Upper lobe of left lung (tissue), 6 donors: ENCODE measurements around the gene ROR2. TPM values are rescaled to one million over a fixed set of nuclear protein-coding genes. Genes with fewer than 3 reads are reported as not detected.
A peak's percentile ranks its signal among the peaks of the same experiment; 100 is the strongest.

ENCODE experiments used
- ATAC-seq, 2 donors: fragments of 200-7000 bp; cut with Tn5 transposase; one replicate each; pipeline ENCODE4 v1.9.1; 2022; ENCODE audit warnings: mild to moderate bottlenecking in 2 of 2, moderate library complexity in 2 of 2; ENCODE audit not compliant: low FRiP score in 2 of 2
- DNase-seq, 2 donors: peaks; one replicate each; pipeline ENCODE4 v3.0.0-alpha.2; 2019 to 2020
- H3K27ac ChIP-seq, 4 donors: fragments of 200-600 bp; sonication (generic); one replicate each; pipeline ENCODE4 v1.5.1; 2016 to 2019
- H3K27me3 ChIP-seq, 4 donors: fragments of 200-600 bp; sonication (generic); one replicate each; pipeline ENCODE4 v1.5.1; 2017 to 2019
- H3K36me3 ChIP-seq, 4 donors: fragments of 200-600 bp; sonication (generic); one replicate each; pipeline ENCODE4 v1.5.1; 2016 to 2019
- H3K4me1 ChIP-seq, 4 donors: fragments of 200-600 bp; sonication (generic); one replicate each; pipeline ENCODE4 v1.5.1; 2018 to 2019
- H3K4me3 ChIP-seq, 4 donors: fragments of 200-600 bp; sonication (generic); one replicate each; pipeline ENCODE4 v1.5.1; 2017 to 2019; ENCODE audit warnings: mild to moderate bottlenecking in 2 of 4, moderate library complexity in 1 of 4
- H3K9me3 ChIP-seq, 4 donors: fragments of 200-600 bp; sonication (generic); one replicate each; pipeline ENCODE4 v1.5.1; 2018 to 2019
- CTCF ChIP-seq, 6 experiments: fragments of 450-650 bp in 4 of 6; fragments of 200-600 bp in 2 of 6; sonication (generic) in 2 of 6; IDR thresholded peaks; one replicate each; pipeline ENCODE4 v1.5.1; 2016 to 2019; ENCODE audit warnings: antibody characterized with exemption in 6 of 6
- EP300 ChIP-seq, 4 donors: sonication (generic); formaldehyde crosslinking; IDR thresholded peaks; one replicate each; pipeline ENCODE4 v1.5.1; 2017; ENCODE audit warnings: antibody characterized with exemption in 4 of 4, control low read depth in 2 of 4
- POLR2A ChIP-seq, 4 donors: fragments of 450-650 bp; IDR thresholded peaks; one replicate each; pipeline ENCODE4 v1.5.1; 2016 to 2017; ENCODE audit warnings: antibody characterized with exemption in 4 of 4, mild to moderate bottlenecking in 2 of 4
- POLR2AphosphoS5 ChIP-seq, 2 donors: sonication (generic); formaldehyde crosslinking; IDR thresholded peaks; one replicate each; pipeline ENCODE4 v1.5.1; 2017; ENCODE audit warnings: antibody characterized with exemption in 2 of 2
- WGBS, 2 donors: methylation state at CpG; one replicate each; pipeline ENCODE4 v1.1.5; 2017 to 2018; 5-methylcytosine and 5-hydroxymethylcytosine counted together
- total RNA-seq, 6 donors: library from RNA; depleted of rRNA in 4 of 6; stranded (reverse); fragments of >200 nt in 4 of 6; gene quantifications; one replicate each; pipeline versions ENCODE4 v1.1.0 to v1.2.1, GENCODE V29; 2016 to 2021
- donor health status: DM: no; HTN: no; CAD: no; lungs with moderate emphysema.
- donor health status: DM: no; HTN: yes; CAD: no; lungs with severe emphysema.

The ROR2 gene
- total RNA-seq, 6 donors from 2014 or later, result 2.7 to 8.1 (median 3.4) TPM

GRCh38 chr9:91773156-91773555 is 176.9 kb downstream of the ROR2 start:
- DNase-seq (no peak), ATAC-seq (no peak)
- Histone ChIP-seq H3K27me3 (peaks cover 0 to 2% (median 0%) of the 10 kb centered on the region in 4 donors), H3K36me3 (no peaks in the 10 kb centered on the region), H3K9me3 (no peaks in the 10 kb centered on the region), H3K4me1 (peaks cover 3 to 12% (median 7%) of the 10 kb centered on the region in 4 donors), H3K4me3 (no peak overlapping the region), H3K27ac (no peak overlapping the region)
- TF ChIP-seq EP300 (IDR thresholded peaks at IDR 0.05) (no peak), POLR2AphosphoS5 (IDR thresholded peaks at IDR 0.05) (no peak), CTCF (IDR thresholded peaks at IDR 0.05) (no peak), POLR2A (IDR thresholded peaks at IDR 0.05) (no peak)
- WGBS, 2 donors, result 66 to 69% methylated on average over 14 of the region's 14 CpGs

- no peak for TF ChIP-seq CTCF (IDR thresholded peaks at IDR 0.05)
- no peak for TF ChIP-seq POLR2AphosphoS5 (IDR thresholded peaks at IDR 0.05)
- TF ChIP-seq POLR2A (IDR thresholded peaks at IDR 0.05), result no peak
- TF ChIP-seq EP300 (IDR thresholded peaks at IDR 0.05), result no peak
- Histone ChIP-seq H3K9me3 (no peaks in the 10 kb centered on the region), H3K36me3 (no peaks in the 10 kb centered on the region), H3K27me3 (peaks cover 0 to 2% (median 0%) of the 10 kb centered on the region in 4 donors), H3K4me3 (no peak overlapping the region), H3K4me1 (peaks cover 3 to 8% (median 6%) of the 10 kb centered on the region in 4 donors), H3K27ac (no peak overlapping the region)
- no peak for ATAC-seq
- no peak for DNase-seq
- 72 to 84% methylated on average over 4 of the region's 4 CpGs for whole genome bisulfite sequencing, 2 donors
These were observed 178.2 kb downstream of the ROR2 start for GRCh38 chr9:91771864-91772263.

GRCh38 chr9:91771027-91771426 is 179.0 kb downstream of the ROR2 start:
- no peaks in the 10 kb centered on the region for H3K36me3 ChIP-seq
- H3K27me3 ChIP-seq, result peaks cover 0 to 2% (median 0%) of the 10 kb centered on the region in 4 donors
- DNase-seq (peak in 1 of 2 donors; percentile 50), ATAC-seq (peak in 1 of 2 donors; percentile 90)
- H3K9me3 ChIP-seq, result no peaks in the 10 kb centered on the region
- H3K4me1 ChIP-seq, result peaks cover 3 to 8% (median 6%) of the 10 kb centered on the region in 4 donors
- no peak overlapping the region for H3K4me3 ChIP-seq
- 47 to 52% methylated on average over 7 to 8 of the region's 8 CpGs for WGBS, 2 donors
- no peak overlapping the region for H3K27ac ChIP-seq
- no peak for TF ChIP-seq CTCF (IDR thresholded peaks at IDR 0.05)
- TF ChIP-seq POLR2A (IDR thresholded peaks at IDR 0.05), result no peak
- peak in 1 of 2 donors; percentile 14 for TF ChIP-seq POLR2AphosphoS5 (IDR thresholded peaks at IDR 0.05)

GRCh38 chr9:91770229-91770628 is 179.8 kb downstream of the ROR2 start:
- peak in 1 of 2 donors; percentile 52 for DNase-seq
- peaks cover 0 to 6% (median 2%) of the 10 kb centered on the region in 4 donors for H3K4me1 ChIP-seq
- H3K4me3 ChIP-seq, result no peak overlapping the region
- ATAC-seq, result no peak
- H3K27ac ChIP-seq, result no peak overlapping the region
- H3K9me3 ChIP-seq, result no peaks in the 10 kb centered on the region
- TF ChIP-seq POLR2AphosphoS5 (IDR thresholded peaks at IDR 0.05) (no peak), EP300 (IDR thresholded peaks at IDR 0.05) (no peak), POLR2A (IDR thresholded peaks at IDR 0.05) (no peak), CTCF (IDR thresholded peaks at IDR 0.05) (no peak)
- peaks cover 0 to 2% (median 0%) of the 10 kb centered on the region in 4 donors for H3K27me3 ChIP-seq
- no peaks in the 10 kb centered on the region for H3K36me3 ChIP-seq
- 81 to 82% methylated on average over 6 to 10 of the region's 10 CpGs for WGBS, 2 donors
